B cell (primary cell): ENCODE data around the gene AIRE. TPM values are rescaled to one million over a fixed set of nuclear protein-coding genes. Genes with fewer than 3 reads are reported as not detected.
A peak's percentile ranks its signal among the peaks of the same experiment; 100 is the strongest.

Experiments used
- ATAC-seq: fragments of 200-7000 bp; cut with Tn5 transposase; one replicate; pipeline ENCODE4 v1.10.0; 2021; ENCODE audit warnings: low read depth, mild to moderate bottlenecking, moderate number of reproducible peaks, moderate library complexity
- CTCF ChIA-PET: fragments of 350-600 bp; sonication (Branson Sonifier 250); formaldehyde crosslinking; loops from one replicate; lab custom pipeline; 2021; ENCODE audit warnings: antibody characterized with exemption, inconsistent platforms; lab: Charles Lee
- POLR2A ChIA-PET: fragments of 350-600 bp; sonication (Branson Sonifier 250); formaldehyde crosslinking; loops from one replicate; lab custom pipeline; 2021; ENCODE audit warnings: antibody characterized with exemption; lab: Charles Lee
- DNase-seq: peaks from one replicate; pipeline ENCODE4 v3.0.0; 2013
- H2AFZ ChIP-seq: 2 replicates; pipeline ENCODE4 v1.6.1; 2012; ENCODE audit warnings: mild to moderate bottlenecking, low read depth, low read length; ENCODE audit not compliant: insufficient read depth, poor library complexity, severe bottlenecking
- H3K27ac ChIP-seq, 2 donors: 1 replicate in 1 of 2; 2 replicates in 1 of 2; pipeline ENCODE4 v1.5.1; 2012 to 2013; ENCODE audit warnings: low read length in 2 of 2, mild to moderate bottlenecking in 2 of 2, moderate library complexity in 1 of 2
- H3K27me3 ChIP-seq, 4 experiments: fragments of 200-600 bp in 1 of 4; sonication (generic) in 1 of 4; replicated peaks in 1 of 4; 1 replicate in 2 of 4; 2 replicates in 2 of 4; pipeline versions ENCODE4 v1.6.1 to v1.7.0; 2013 to 2016; ENCODE audit warnings: low read length in 3 of 4, mild to moderate bottlenecking in 2 of 4, mixed read lengths in 1 of 4, moderate library complexity in 1 of 4; ENCODE audit not compliant: insufficient read depth in 4 of 4, control insufficient read depth in 3 of 4; ENCODE audit errors: control extremely low read depth in 1 of 4
- H3K36me3 ChIP-seq, 2 experiments: replicated peaks in 1 of 2; 1 replicate in 1 of 2; 2 replicates in 1 of 2; pipeline versions ENCODE4 v1.6.1 to v1.7.1; 2013; ENCODE audit warnings: low read length in 1 of 2; ENCODE audit not compliant: insufficient read depth in 2 of 2, control insufficient read depth in 1 of 2; ENCODE audit errors: control extremely low read depth in 1 of 2, extremely low read depth in 1 of 2
- H3K4me1 ChIP-seq, 2 donors: fragments of 200-600 bp in 1 of 2; sonication (generic) in 1 of 2; 1 replicate in 1 of 2; 2 replicates in 1 of 2; pipeline versions ENCODE4 v1.5.1 to v1.6.1; 2013 to 2017; ENCODE audit warnings: low read length in 2 of 2; ENCODE audit not compliant: control insufficient read depth in 2 of 2, insufficient read depth in 2 of 2
- H3K4me2 ChIP-seq: replicated peaks from 2 replicates; pipeline ENCODE3; 2012; ENCODE audit warnings: mild to moderate bottlenecking, low read depth, low read length; ENCODE audit not compliant: poor library complexity, severe bottlenecking
- H3K4me3 ChIP-seq, 5 experiments: fragments of 200-600 bp in 1 of 5; sonication (generic) in 1 of 5; 1 replicate in 3 of 5; 2 replicates in 2 of 5; pipeline versions ENCODE4 v1.5.1 to v1.7.0; 2011 to 2016; ENCODE audit warnings: low read length in 4 of 5, mild to moderate bottlenecking in 4 of 5, low read depth in 2 of 5, control low read depth in 1 of 5, moderate library complexity in 1 of 5; ENCODE audit not compliant: insufficient read depth in 1 of 5; ENCODE audit errors: control extremely low read depth in 1 of 5, extremely low read depth in 1 of 5
- H3K79me2 ChIP-seq: fragments of 200-600 bp; sonication (generic); one replicate; pipeline ENCODE4 v1.6.0; 2016; ENCODE audit warnings: low read length; ENCODE audit not compliant: control insufficient read depth, insufficient read depth
- H3K9ac ChIP-seq: fragments of 200-600 bp; sonication (generic); 2 replicates; pipeline ENCODE4 v1.6.1; 2017; ENCODE audit warnings: mild to moderate bottlenecking, low read length, moderate library complexity
- H3K9me3 ChIP-seq, 3 donors: one replicate each; pipeline versions ENCODE4 v1.6.1 to v1.7.1; 2013; ENCODE audit warnings: low read length in 2 of 3; ENCODE audit not compliant: control insufficient read depth in 2 of 3, insufficient read depth in 1 of 3; ENCODE audit errors: control extremely low read depth in 1 of 3
- H4K20me1 ChIP-seq: 2 replicates; pipeline ENCODE4 v1.6.0; 2012; ENCODE audit warnings: mild to moderate bottlenecking, low read length; ENCODE audit not compliant: insufficient read depth, control insufficient read depth, poor library complexity, severe bottlenecking
- H3K27ac Mint-ChIP-seq: one replicate; pipeline ENCODE4 v1.8.0; 2021; ENCODE audit warnings: mixed read lengths
- H3K27me3 Mint-ChIP-seq: one replicate; pipeline ENCODE4 v1.8.0; 2021; ENCODE audit warnings: mixed read lengths
- H3K4me1 Mint-ChIP-seq: one replicate; pipeline ENCODE4 v1.8.0; 2021; ENCODE audit warnings: mixed read lengths
- H3K4me3 Mint-ChIP-seq: one replicate; pipeline ENCODE4 v1.8.0; 2021; ENCODE audit warnings: mixed read lengths
- H3K9me3 Mint-ChIP-seq: one replicate; pipeline ENCODE4 v1.8.0; 2022; ENCODE audit warnings: mixed read lengths; ENCODE audit not compliant: insufficient read depth
- EZH2 ChIP-seq: IDR thresholded peaks from 2 replicates; pipeline ENCODE4 v1.6.1; 2012; ENCODE audit warnings: borderline replicate concordance, low read depth, mild to moderate bottlenecking, moderate library complexity, low read length; ENCODE audit not compliant: insufficient read depth, poor library complexity, severe bottlenecking
- WGBS: methylation state at CpG from one replicate; pipeline ENCODE4 v1.1.5; 2013; ENCODE audit warnings: missing lambda C conversion rate; ENCODE audit not compliant: insufficient coverage; 5-methylcytosine and 5-hydroxymethylcytosine counted together
- intact Hi-C: fragments of 100-400 bp; cut with micrococcal nuclease; formaldehyde crosslinking; loops from one replicate; pipeline ENCODE4 v1.10.0; 2022
- polyA plus RNA-seq: library from polyadenylated mRNA; depleted of rRNA; stranded (reverse); fragments of >200 nt; gene quantifications from 2 replicates; pipeline ENCODE4 v1.2.3, GENCODE V29; 2012
- total RNA-seq, 2 donors: library from RNA; stranded (reverse); fragments of 120-200 nt in 1 of 2; gene quantifications; 1 replicate in 1 of 2; 2 replicates in 1 of 2; pipeline versions ENCODE4 v1.2.3 to v1.2.4, GENCODE V29; 2013 to 2022
- TF ChIP-seq, protein P1 (sequence below): fragments of 200-600 bp; IDR thresholded peaks from one replicate; pipeline ENCODE4 v1.8.0; 2022; ENCODE audit warnings: antibody characterized with exemption, mild to moderate bottlenecking

Gene AIRE
- total and polyA plus RNA-seq, 2 donors (not counting 1 experiment from before 2014, with no cell fraction given) = 0.37 TPM; not detected in 1

DNA sequence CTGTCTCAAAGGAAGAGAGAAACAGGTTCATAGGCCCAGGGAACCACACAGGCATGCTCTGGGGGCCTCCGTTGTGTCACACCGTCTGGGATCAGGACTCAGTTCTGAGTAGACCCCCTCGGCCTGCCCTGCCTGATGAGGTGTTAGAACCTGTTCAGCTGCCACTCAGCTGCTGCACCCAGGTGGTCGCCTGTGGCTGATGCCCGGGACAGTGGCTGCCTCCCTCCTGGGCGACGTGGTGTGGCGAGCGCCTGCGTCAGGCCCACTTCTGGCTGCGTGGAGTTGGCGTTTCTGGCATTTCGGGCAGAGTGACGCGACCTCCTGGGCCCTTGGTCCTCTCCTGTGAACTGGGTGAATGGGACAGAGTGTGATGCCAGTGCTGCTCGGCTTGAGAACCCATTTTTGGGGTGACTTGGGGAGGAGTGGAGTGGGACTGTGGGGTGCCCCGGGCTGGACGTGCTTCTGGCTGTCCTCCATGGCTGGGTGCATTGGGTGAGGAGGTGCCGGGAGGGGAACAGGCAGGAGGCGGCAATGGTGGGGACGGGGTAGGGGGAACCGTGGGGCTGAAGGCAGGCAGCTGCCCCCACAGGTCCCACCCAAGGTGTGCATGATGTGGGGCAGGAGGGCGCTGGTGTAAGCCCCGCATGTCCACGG lies 42.7 kb downstream of the AIRE start:
- WGBS = 96% methylated on average over 24 of the region's 25 CpGs
- no peaks in the 10 kb centered on the region for H3K79me2 ChIP-seq
- H3K27ac ChIP-seq = no peak overlapping the region
- no peaks in the 10 kb centered on the region for H3K4me1 ChIP-seq
- no peak overlapping the region for H3K9ac ChIP-seq
- ChIA-PET CTCF (no interaction called here), POLR2A (interaction anchor here (0.6 kb wide), 1 partner anchor 466 kb away, joined by 3 read pairs; no protein-coding TSS in a partner anchor)
- TF ChIP-seq, protein P1, sequence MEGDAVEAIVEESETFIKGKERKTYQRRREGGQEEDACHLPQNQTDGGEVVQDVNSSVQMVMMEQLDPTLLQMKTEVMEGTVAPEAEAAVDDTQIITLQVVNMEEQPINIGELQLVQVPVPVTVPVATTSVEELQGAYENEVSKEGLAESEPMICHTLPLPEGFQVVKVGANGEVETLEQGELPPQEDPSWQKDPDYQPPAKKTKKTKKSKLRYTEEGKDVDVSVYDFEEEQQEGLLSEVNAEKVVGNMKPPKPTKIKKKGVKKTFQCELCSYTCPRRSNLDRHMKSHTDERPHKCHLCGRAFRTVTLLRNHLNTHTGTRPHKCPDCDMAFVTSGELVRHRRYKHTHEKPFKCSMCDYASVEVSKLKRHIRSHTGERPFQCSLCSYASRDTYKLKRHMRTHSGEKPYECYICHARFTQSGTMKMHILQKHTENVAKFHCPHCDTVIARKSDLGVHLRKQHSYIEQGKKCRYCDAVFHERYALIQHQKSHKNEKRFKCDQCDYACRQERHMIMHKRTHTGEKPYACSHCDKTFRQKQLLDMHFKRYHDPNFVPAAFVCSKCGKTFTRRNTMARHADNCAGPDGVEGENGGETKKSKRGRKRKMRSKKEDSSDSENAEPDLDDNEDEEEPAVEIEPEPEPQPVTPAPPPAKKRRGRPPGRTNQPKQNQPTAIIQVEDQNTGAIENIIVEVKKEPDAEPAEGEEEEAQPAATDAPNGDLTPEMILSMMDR = no peak
- no peak for TF ChIP-seq EZH2
- H3K4me3 ChIP-seq = no peak overlapping the region
- Mint-ChIP-seq H3K27me3 (no peaks in the 10 kb centered on the region), H3K9me3 (no peaks in the 10 kb centered on the region), H3K27ac (peak overlapping the region; percentile 71), H3K4me3 (no peak overlapping the region), H3K4me1 (no peaks in the 10 kb centered on the region)
- intact Hi-C loops = no loop called here
- no peak overlapping the region for H3K4me2 ChIP-seq
- H4K20me1 ChIP-seq = peaks cover 46% of the 10 kb centered on the region
- no peaks in the 10 kb centered on the region for H3K27me3 ChIP-seq
- no peaks in the 10 kb centered on the region for H3K9me3 ChIP-seq
- H2AFZ ChIP-seq = no peak overlapping the region
- DNase-seq = no peak
- no peak for ATAC-seq
- H3K36me3 ChIP-seq = peaks cover 0 to 38% of the 10 kb centered on the region in 2 experiments

DNA sequence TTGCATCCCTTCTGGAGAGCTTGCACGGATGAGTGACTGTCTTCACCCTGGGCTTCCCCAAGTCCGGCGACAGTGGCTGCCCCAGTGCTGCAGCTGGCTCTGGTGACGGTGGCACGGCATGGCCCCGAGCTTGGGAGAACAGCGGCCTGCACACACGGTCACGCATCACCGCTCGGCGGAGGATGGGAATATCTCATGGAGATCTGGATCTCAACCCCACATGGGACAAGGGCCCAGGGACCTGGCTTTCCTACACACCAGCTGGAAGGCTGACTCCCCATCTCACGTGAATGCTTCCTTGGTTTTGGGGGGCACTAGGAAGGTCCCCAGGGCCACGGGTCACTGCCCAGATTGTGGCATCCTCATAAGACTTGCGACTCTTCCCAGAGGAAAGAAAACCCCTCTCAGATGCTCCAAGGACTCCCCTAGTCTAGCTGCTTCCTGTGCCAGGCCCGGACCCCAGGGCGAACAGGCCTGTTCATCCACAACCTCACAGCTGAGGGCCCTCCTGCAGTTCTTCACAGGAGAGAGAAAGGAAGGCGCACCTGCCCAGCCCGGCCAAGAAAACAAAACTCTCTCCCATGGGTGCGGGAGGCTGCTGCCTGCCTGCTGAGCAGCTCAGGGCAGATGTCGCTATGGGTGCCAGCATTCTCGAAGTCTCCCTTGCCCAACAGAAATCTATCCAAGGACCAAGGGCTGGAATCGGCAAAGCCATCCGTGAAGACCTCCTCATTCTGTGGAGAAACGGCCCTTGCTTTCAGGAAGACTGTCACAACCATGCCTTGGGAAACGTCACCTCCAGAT lies 43.6 kb downstream of the AIRE start:
- CTCF ChIA-PET = no interaction called here
- Histone ChIP-seq H3K9ac (no peak overlapping the region), H3K27ac (no peak overlapping the region), H3K36me3 (peaks cover 0 to 30% of the 10 kb centered on the region in 2 experiments), H3K4me1 (no peaks in the 10 kb centered on the region), H3K79me2 (no peaks in the 10 kb centered on the region), H2AFZ (no peak overlapping the region), H4K20me1 (peaks cover 51% of the 10 kb centered on the region), H3K9me3 (no peaks in the 10 kb centered on the region), H3K4me3 (no peak overlapping the region), H3K27me3 (no peaks in the 10 kb centered on the region), H3K4me2 (no peak overlapping the region)
- Mint-ChIP-seq H3K4me1 (no peaks in the 10 kb centered on the region), H3K27ac (peak overlapping the region; percentile 56), H3K9me3 (no peaks in the 10 kb centered on the region), H3K4me3 (no peak overlapping the region), H3K27me3 (no peaks in the 10 kb centered on the region)
- no peak for TF ChIP-seq EZH2
- TF ChIP-seq, protein P1 = no peak
- ATAC-seq (no peak), DNase-seq (no peak)
- 89% methylated on average over 23 of the region's 26 CpGs for WGBS
- intact Hi-C loops = no loop called here
- POLR2A ChIA-PET = interaction anchor here (1.2 kb wide), 1 partner anchor 8 kb away, joined by 3 read pairs; no protein-coding TSS in a partner anchor
